Anterior cingulate cortex (tissue), 58 donors: ENCODE measurements around the gene SHOX.
"Not testable (repeated sequence)": the region's sequence is repeated elsewhere in the genome, so short reads cannot be mapped to it uniquely, and the experiment has no call there.

Experiments
- DNase-seq, 58 donors: peaks; one replicate each; lab custom pipeline; 2025; lab: John Stamatoyannopoulos, UW

Gene SHOX

DNA sequence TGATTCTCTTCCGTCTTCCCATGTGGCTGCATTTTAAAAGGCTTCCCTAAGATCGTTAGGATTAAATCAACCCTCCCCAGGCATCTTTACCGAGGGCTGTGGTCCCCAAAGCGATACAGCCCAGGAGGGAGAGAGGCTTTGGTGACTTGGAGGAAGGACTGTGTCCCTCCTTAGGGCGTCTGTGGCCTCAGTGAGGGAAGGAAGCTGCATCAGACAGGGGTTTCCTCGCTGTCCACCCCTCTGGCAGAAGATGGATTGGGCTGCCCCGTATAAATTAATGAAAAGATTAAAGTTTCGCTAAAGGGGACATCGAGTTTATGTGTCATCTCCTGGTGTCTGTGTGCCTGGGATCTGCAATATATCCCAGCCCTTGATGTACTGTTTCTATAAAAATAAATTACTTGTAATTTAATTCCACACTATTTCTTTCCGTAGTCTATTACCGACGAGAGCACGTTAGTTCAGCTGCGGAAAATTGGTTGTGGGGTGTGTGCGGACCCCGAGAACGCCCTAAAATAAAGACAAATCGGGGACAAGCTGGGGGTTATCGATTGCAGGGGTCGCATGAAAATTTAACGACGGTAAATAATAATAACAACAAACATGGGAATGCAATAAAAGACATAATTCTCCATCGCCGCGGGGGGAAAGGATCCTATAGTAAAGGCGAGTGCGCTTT is 6.5 kb downstream of the SHOX start:
- DNase-seq: no peak

GRCh38 chrX:637660-638481 is 7.3 kb downstream of the SHOX start:
- DNase-seq: no peak

DNA sequence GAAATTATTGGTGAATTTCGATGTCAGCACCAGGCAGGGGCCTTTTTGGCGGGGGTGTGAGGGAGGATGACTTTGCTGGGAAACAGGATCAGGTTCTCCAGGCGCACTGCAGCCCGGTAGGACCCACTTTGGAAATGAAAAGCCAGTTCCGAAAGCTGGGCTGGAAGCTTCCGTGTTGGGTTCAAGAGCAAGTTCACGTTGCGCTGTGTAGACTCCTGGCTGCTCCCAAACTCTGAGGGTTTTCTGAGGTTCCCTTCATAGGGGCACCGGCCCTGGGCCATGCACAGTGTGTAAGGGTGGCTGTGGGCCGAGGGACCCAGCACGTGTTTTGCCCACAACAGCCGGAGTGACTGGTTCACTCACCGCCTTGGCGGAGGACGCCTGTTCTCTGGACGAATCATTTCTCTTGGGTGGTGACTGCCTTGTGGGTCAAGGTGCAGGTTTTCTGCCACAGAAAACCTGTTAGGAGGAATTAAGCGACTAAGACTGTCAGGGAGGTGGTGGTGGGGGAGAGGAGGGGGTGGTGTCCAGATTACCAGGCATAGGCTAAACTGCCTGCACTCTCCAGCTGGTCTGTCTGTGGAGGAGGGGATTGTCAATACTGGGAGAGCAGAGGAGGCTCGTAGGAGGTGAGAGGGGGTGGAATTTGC is 8.0 kb downstream of the SHOX start:
- no peak for DNase-seq

DNA sequence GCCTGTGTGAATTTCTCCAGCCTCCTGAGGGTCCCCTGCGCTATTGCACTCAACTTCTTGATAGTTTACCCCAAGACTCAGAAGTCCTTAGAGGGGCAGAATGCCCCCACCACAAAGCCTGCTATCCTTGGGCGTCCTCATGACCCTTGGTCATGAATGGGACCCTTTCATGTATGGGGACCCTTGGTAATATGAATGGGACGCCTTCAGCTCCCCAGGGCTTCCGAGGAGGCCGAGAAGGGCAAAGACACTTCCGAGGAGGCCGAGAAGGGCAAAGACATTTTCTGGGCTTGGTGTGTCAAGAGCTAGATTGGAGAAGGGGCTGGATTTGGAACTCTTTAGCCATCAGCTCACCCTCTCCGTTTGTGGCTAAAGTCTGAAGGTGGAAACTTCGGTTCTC is 8.6 kb downstream of the SHOX start:
- DNase-seq: no peak

GRCh38 chrX:640641-641040 is 10.1 kb downstream of the SHOX start:
- no peak for DNase-seq

- DNase-seq: no peak
Measured at GRCh38 chrX:641671-642435, 11.3 kb downstream of the SHOX start.

- no peak for DNase-seq
Measured at GRCh38 chrX:642436-643240, 12.0 kb downstream of the SHOX start.

DNA sequence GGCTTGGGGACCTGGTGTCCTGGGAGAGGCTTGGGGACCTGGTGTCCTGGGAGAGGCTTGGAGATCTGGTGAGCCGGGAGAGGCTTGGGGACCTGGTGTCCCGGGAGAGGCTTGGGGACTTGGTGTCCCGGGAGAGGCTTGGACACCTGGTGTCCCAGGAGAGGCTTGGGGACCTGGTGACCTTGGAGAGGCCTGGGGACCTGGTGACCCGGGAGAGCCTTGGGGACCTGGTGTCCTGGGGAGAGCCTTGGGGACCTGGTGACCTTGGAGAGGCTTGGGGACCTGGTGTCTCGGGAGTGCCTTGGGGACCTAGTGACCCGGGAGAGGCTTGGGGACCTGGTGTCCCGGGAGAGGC is 12.6 kb downstream of the SHOX start:
- no peak for DNase-seq

GRCh38 chrX:643911-644303 is 13.3 kb downstream of the SHOX start:
- no peak for DNase-seq

DNA sequence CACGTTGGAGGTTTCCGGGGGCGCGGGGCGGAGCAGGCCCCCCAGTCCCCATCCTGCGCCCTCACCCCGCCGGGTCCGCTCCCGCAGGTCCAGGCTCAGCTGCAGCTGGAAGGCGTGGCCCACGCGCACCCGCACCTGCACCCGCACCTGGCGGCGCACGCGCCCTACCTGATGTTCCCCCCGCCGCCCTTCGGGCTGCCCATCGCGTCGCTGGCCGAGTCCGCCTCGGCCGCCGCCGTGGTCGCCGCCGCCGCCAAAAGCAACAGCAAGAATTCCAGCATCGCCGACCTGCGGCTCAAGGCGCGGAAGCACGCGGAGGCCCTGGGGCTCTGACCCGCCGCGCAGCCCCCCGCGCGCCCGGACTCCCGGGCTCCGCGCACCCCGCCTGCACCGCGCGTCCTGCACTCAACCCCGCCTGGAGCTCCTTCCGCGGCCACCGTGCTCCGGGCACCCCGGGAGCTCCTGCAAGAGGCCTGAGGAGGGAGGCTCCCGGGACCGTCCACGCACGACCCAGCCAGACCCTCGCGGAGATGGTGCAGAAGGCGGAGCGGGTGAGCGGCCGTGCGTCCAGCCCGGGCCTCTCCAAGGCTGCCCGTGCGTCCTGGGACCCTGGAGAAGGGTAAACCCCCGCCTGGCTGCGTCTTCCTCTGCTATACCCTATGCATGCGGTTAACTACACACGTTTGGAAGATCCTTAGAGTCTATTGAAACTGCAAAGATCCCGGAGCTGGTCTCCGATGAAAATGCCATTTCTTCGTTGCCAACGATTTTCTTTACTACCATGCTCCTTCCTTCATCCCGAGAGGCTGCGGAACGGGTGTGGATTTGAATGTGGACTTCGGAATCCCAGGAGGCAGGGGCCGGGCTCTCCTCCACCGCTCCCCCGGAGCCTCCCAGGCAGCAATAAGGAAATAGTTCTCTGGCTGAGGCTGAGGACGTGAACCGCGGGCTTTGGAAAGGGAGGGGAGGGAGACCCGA is 14.0 kb downstream of the SHOX start:
- DNase-seq: no peak

- no peak for DNase-seq
Measured at GRCh38 chrX:646228-646495, 15.6 kb downstream of the SHOX start.

- DNase-seq: no peak
Measured at GRCh38 chrX:646796-647195, 16.2 kb downstream of the SHOX start.

- no peak for DNase-seq
Measured at GRCh38 chrX:649166-649565, 18.6 kb downstream of the SHOX start.

DNA sequence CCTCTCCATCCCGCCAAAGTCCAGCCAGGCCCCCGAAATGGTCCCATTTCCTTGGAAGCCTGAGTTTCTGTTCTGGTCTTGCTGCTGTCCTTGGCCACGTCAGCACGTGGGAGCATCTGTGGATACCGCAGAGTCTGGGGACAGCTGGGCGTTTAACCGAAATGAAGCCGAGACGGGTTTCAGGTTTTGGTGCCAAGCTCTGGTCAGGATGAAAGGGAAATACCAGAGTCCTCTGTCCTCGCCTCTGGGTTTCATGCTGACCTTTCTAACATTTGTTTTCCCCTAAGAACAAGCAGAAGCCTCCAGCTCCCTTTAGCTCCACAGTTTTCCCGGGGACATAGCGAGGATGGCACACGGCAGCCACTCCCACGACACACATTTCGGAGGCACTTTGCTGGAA is 19.7 kb downstream of the SHOX start:
- DNase-seq: no peak

DNA sequence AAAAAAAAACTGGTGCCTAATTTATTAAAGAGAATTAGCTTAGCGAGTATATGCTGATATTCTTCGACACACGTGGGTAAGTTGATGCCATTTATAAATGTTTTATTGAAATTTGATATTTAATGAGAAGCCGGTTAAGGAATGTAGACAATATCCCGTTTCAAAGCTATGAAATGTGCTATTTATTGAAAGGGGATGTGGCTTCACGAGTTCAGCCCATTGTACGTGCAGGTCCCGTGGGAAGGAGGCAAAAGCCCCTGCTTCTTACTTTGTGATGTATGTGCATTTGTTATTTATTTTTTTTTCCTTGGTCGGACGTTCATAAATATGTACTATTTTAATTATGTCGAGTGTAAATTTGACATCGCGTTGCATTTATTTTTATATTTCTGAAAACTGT is 20.2 kb downstream of the SHOX start:
- no peak for DNase-seq

DNA sequence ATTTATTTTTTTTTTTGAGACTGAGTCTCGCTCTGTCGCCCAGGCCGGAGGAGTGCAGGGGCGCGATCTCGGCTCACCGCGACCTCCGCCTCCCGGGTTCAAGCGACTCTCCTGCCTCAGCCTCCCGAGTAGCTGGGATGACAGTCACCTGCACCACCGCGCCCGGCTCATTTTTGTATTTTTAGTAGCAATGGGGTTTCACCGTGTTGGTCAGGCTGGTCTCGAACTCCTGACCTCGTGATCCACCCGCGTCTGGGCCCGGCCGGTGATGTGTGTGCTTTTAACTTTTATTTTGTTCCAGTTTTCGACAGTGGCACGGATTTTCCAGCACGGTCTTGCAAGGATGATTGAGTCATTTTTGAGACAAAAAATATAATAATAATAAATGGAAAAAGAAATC is 21.3 kb downstream of the SHOX start:
- not testable (repeated sequence) for DNase-seq

GRCh38 chrX:652341-652741 is 21.8 kb downstream of the SHOX start:
- DNase-seq: no peak

DNA sequence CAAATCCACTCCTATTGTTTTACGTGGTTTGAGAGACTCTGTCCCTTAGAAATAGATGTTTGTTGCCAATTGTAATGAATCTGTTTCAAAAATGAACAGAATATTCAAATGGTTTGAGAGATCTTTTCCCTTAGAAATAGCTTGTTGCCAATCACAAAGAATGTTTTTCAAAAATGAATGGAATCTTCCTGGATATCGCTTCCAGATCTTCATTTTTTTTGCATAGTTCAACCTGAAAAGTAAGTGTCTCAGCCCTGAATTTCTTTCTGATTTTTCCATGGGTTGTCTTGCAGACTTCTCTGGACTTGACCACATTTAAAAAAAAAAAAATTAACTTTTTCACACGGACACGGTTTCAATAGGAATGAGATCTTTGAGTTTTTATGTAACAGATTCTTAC is 22.7 kb downstream of the SHOX start:
- DNase-seq: no peak

DNA sequence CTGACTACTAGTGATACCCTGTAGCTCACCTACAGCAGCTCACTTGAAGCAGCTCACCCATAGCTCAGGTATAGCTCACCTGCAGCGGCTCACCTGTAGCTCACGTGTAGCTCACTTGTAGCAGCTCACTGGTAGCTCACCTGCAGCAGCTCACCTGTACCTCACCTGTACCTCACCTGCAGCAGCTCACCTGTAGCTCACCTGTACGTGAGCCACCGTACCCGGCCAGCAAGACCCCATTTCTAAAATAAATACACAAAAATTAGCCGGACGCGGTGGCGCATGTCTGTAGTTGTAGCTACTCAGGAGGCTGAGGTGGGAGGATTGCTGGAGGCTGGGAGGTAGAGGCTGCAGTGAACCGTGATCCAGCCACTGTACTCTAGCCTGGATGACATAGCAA is 30.6 kb downstream of the SHOX start:
- DNase-seq: no peak
